ENCODE data around the gene SOX5. TPM values are rescaled to one million over a fixed set of nuclear protein-coding genes. Genes with fewer than 3 reads are reported as not detected.

The SOX5 gene
- total RNA-seq, 1 experiment from 2014 or later = 3.1 TPM

DNA sequence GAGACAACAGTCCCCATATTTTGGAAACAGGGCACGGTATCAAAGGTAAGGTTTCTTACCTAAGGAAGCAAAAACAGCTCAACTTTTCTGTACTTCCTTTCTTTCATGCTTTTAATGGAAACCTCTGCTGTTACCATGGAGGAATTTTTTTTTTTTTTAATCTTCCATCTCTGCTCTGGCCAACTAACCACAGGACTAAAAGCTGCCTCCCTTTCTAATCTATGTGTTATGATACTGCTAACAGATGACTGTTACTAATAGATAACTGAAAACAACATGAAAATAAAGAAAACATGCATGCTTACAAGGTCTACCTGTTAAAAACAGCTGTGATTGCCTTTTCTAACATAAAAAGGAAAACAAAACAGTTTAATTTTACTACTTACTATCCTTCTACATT lies 168.4 kb downstream of the SOX5 start:
- no peak overlapping the region for H3K27ac Mint-ChIP-seq
- no peak overlapping the region for H2BK12ac ChIP-seq (ENCODE audit: insufficient read length, low read depth, low read length)
- no peak overlapping the region for H2BK20ac ChIP-seq (ENCODE audit: low read depth, low read length, poor library complexity, severe bottlenecking)
- WGBS (ENCODE audit: extremely low coverage, insufficient read length, low lambda C conversion rate) = no CpG with 5 or more reads among the region's 1 CpG
- no peak overlapping the region for H3K18ac ChIP-seq (ENCODE audit: insufficient read length, low read depth, low read length)
- H3K79me2 ChIP-seq (ENCODE audit: insufficient read depth, low read length) = no peaks in the 10 kb centered on the region
- H3K4me1 ChIP-seq (ENCODE audit: insufficient read depth, low read length) = no peaks in the 10 kb centered on the region
- H3K9me3 Mint-ChIP-seq = peaks cover 4 to 8% of the 10 kb centered on the region in 2 experiments
- no peaks in the 10 kb centered on the region for H4K20me1 ChIP-seq (ENCODE audit: control insufficient read depth, insufficient read depth, insufficient read length)
- H2AK5ac ChIP-seq (ENCODE audit: insufficient read length, low read length) = no peak overlapping the region
- DNase-seq = no peak
- no peak overlapping the region for H2AFZ ChIP-seq (ENCODE audit: low read length)
- no peak overlapping the region for H3K27ac ChIP-seq (ENCODE audit: insufficient read length, low read depth, low read length)
- H4K5ac ChIP-seq (ENCODE audit: insufficient read length, low read depth, low read length) = no peak overlapping the region
- no peaks in the 10 kb centered on the region for H3K79me1 ChIP-seq (ENCODE audit: insufficient read depth, low read depth, low read length, poor library complexity, severe bottlenecking)
- H3K9me3 ChIP-seq (ENCODE audit: control insufficient read depth, low read depth, low read length) = no peaks in the 10 kb centered on the region
- H3K36me3 Mint-ChIP-seq (ENCODE audit: insufficient read depth in 1 of 3, low read depth in 3 of 3) = peaks cover 0 to 5% (median 1%) of the 10 kb centered on the region in 3 experiments; a peak in 4 of 7 replicates
- no peak overlapping the region for H3K14ac ChIP-seq (ENCODE audit: insufficient read depth, low read length)
- no peak overlapping the region for H3K4me3 Mint-ChIP-seq
- H3T11ph ChIP-seq (ENCODE audit: low read length) = no peak overlapping the region
- H3K9ac ChIP-seq (ENCODE audit: extremely low read depth, insufficient read length, low read length) = no peak overlapping the region
- H3K56ac ChIP-seq (ENCODE audit: insufficient read length, low read depth, low read length) = no peak overlapping the region
- H3K27me3 Mint-ChIP-seq (ENCODE audit: low read depth) = no peaks in the 10 kb centered on the region
- no peaks in the 10 kb centered on the region for H3K27me3 ChIP-seq (ENCODE audit: insufficient read depth, low read length)
- H3K4me2 ChIP-seq (ENCODE audit: insufficient read depth, insufficient read length, low read length) = no peak overlapping the region
- no peaks in the 10 kb centered on the region for H3K23me2 ChIP-seq (ENCODE audit: insufficient read length, low read depth, low read length, poor library complexity, severe bottlenecking)
- no peak overlapping the region for H4K8ac ChIP-seq (replicated peaks; ENCODE audit: insufficient read length, low read depth, low read length)
- TF ChIP-seq, protein P1, sequence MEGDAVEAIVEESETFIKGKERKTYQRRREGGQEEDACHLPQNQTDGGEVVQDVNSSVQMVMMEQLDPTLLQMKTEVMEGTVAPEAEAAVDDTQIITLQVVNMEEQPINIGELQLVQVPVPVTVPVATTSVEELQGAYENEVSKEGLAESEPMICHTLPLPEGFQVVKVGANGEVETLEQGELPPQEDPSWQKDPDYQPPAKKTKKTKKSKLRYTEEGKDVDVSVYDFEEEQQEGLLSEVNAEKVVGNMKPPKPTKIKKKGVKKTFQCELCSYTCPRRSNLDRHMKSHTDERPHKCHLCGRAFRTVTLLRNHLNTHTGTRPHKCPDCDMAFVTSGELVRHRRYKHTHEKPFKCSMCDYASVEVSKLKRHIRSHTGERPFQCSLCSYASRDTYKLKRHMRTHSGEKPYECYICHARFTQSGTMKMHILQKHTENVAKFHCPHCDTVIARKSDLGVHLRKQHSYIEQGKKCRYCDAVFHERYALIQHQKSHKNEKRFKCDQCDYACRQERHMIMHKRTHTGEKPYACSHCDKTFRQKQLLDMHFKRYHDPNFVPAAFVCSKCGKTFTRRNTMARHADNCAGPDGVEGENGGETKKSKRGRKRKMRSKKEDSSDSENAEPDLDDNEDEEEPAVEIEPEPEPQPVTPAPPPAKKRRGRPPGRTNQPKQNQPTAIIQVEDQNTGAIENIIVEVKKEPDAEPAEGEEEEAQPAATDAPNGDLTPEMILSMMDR (conservative IDR thresholded peaks at IDR 0.05) = no peak
- no peak overlapping the region for H3K4ac ChIP-seq (ENCODE audit: low read depth, low read length)
- H3K23ac ChIP-seq (ENCODE audit: insufficient read length, low read depth, low read length) = no peak overlapping the region
- H2BK5ac ChIP-seq (ENCODE audit: insufficient read length, low read length) = no peak overlapping the region
- no peaks in the 10 kb centered on the region for H3K4me1 Mint-ChIP-seq
- H2BK120ac ChIP-seq (ENCODE audit: low read depth, low read length, poor library complexity, severe bottlenecking) = no peak overlapping the region
- H2BK15ac ChIP-seq (ENCODE audit: low read depth, low read length) = no peak overlapping the region
- H4K91ac ChIP-seq (ENCODE audit: insufficient read length, low read depth, low read length) = no peak overlapping the region

Measured in H9 (cell line).